ENCODE measurements around the gene TRIM9.

DNA sequence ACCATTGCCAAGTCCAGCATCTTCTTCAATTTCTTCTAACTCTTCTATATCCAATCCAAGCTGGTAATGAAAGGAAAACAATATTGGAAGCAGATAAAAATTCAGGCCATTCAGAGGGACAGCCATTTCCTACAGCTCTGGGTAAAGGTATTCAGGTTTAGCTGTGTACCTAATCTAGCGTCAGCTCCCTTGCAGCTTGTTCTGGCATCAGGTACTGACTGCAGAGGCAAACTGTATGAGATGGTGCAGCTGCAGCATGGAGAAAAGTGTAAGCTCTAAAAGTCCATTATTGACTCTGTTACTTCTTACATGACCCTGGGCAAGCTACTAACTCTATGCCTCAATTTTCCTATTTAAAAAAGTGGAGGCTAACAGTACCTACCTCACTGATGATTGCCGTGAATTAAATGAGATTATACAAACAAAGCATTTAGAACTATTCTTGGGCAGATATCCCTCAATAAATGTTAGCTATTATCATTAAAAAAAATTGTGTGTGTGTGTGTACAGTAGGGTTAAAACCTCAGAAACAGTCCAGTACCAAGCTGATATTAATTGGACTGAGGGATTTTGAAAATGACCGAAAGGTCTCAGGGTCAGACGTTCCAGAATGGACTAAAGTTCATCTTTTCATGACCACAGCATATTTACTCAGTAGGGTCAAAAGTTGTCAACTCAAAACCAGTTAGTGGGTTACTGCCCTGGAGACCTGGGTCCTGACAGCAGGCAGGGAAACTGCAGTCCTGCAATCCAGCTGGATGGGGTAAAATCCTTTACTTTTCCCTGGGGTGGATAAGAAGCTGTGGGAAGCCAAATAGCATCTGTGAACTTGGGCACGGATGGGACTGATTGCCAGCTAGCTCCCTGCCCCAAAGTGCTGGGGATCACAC is 159.5 kb downstream of the TRIM9 start:
- TF ChIP-seq, protein P1, sequence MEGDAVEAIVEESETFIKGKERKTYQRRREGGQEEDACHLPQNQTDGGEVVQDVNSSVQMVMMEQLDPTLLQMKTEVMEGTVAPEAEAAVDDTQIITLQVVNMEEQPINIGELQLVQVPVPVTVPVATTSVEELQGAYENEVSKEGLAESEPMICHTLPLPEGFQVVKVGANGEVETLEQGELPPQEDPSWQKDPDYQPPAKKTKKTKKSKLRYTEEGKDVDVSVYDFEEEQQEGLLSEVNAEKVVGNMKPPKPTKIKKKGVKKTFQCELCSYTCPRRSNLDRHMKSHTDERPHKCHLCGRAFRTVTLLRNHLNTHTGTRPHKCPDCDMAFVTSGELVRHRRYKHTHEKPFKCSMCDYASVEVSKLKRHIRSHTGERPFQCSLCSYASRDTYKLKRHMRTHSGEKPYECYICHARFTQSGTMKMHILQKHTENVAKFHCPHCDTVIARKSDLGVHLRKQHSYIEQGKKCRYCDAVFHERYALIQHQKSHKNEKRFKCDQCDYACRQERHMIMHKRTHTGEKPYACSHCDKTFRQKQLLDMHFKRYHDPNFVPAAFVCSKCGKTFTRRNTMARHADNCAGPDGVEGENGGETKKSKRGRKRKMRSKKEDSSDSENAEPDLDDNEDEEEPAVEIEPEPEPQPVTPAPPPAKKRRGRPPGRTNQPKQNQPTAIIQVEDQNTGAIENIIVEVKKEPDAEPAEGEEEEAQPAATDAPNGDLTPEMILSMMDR (IDR thresholded peaks at IDR 0.05; ENCODE audit: low read length), result no peak
- TF ChIP-seq EZH2phosphoT487 (IDR thresholded peaks at IDR 0.05; ENCODE audit: low read length), result no peak
